GM12878 (cell line): ENCODE results near the gene CLBA1. TPM values are rescaled to one million over a fixed set of nuclear protein-coding genes. Genes with fewer than 3 reads are reported as not detected.

ENCODE experiments used
- ESRRA ChIP-seq: IDR thresholded peaks from 2 replicates; pipeline ENCODE4 v1.6.1; 2012; ENCODE audit warnings: mild to moderate bottlenecking, low read length, improper control_type of control experiment
- HDAC2 ChIP-seq: fragments of 200-600 bp; sonication (generic); IDR thresholded peaks from 2 replicates; pipeline ENCODE4 v1.6.1; 2017
- KAT2A ChIP-seq: conservative IDR thresholded peaks from 2 replicates; pipeline ENCODE4 v1.6.1; 2011; ENCODE audit warnings: low read depth, low read length; ENCODE audit not compliant: control insufficient read depth
- MYB ChIP-seq: fragments of 150-350 bp; IDR thresholded peaks from 2 replicates; pipeline ENCODE4 v1.6.1; 2014; ENCODE audit warnings: mild to moderate bottlenecking, low read depth, low read length, borderline replicate concordance
- MYC ChIP-seq: IDR thresholded peaks from 2 replicates; pipeline ENCODE4 v1.6.1; 2011; ENCODE audit warnings: mild to moderate bottlenecking, low read length, moderate library complexity, inconsistent platforms; ENCODE audit not compliant: insufficient read depth, insufficient replicate concordance, insufficient read length, severe bottlenecking
- NFIC ChIP-seq: IDR thresholded peaks from 2 replicates; pipeline ENCODE4 v1.6.1; 2012; ENCODE audit warnings: low read depth, mild to moderate bottlenecking, inconsistent platforms, low read length, moderate library complexity
- NR2C1 ChIP-seq: fragments of 450-650 bp; IDR thresholded peaks from 2 replicates; pipeline ENCODE4 v1.6.1; 2017; ENCODE audit warnings: antibody characterized with exemption, mild to moderate bottlenecking, moderate library complexity
- PAX5 ChIP-seq: IDR thresholded peaks from 2 replicates; pipeline ENCODE4 v1.6.1; 2011; ENCODE audit warnings: low read depth, low read length, borderline replicate concordance
- PAX8 ChIP-seq: fragments of 450-650 bp; IDR thresholded peaks from 2 replicates; pipeline ENCODE4 v1.6.1; 2017; ENCODE audit warnings: mild to moderate bottlenecking, moderate library complexity
- POLR2A ChIP-seq: IDR thresholded peaks from 2 replicates; pipeline ENCODE4 v1.6.1; 2011; ENCODE audit warnings: low read depth, mild to moderate bottlenecking, low read length
- STAT1 ChIP-seq: fragments of 450-650 bp; conservative IDR thresholded peaks from 2 replicates; pipeline ENCODE4 v1.6.1; 2014; ENCODE audit warnings: antibody characterized with exemption, mild to moderate bottlenecking
- WRNIP1 ChIP-seq: IDR thresholded peaks from 2 replicates; pipeline ENCODE4 v1.6.1; 2011; ENCODE audit warnings: low read depth, low read length, improper control_type of control experiment, borderline replicate concordance
- polyA plus RNA-seq, 11 experiments: library from polyadenylated mRNA; depleted of rRNA in 4 of 11; unstranded in 6 of 11; stranded (reverse) in 5 of 11; fragments of >200 nt; fragmentation: Nextera tagmentation in 4 of 11; fragmentation: Illumina TruSeq in 1 of 11; extraction: Ambion mirVana in 4 of 11; extraction: Trizol in 1 of 11; gene quantifications; 1 replicate in 1 of 11; 2 replicates in 10 of 11; pipeline versions ENCODE4 v1.2.1 to v1.2.3, GENCODE V29; 2011 to 2016; ENCODE audit warnings: inconsistent platforms in 2 of 11, missing spikeins in 2 of 11, low read depth in 1 of 11
- total RNA-seq, 4 experiments: library from RNA; depleted of rRNA in 3 of 4; stranded (reverse); fragments of >200 nt in 3 of 4; fragmentation: Illumina TruSeq in 1 of 4; extraction: Trizol in 1 of 4; gene quantifications; 2 replicates each; pipeline versions ENCODE4 v1.2.1 to v1.2.3, GENCODE V29; 2013 to 2021
- TF ChIP-seq, protein P1 (sequence below): fragments of 450-650 bp; formaldehyde crosslinking; IDR thresholded peaks from 2 replicates; pipeline ENCODE4 v1.5.0; 2022; ENCODE audit warnings: mild to moderate bottlenecking, missing genetic modification characterization
- TF ChIP-seq, protein P2 (sequence below): IDR thresholded peaks from 2 replicates; pipeline ENCODE4 v1.6.1; 2011; ENCODE audit warnings: borderline replicate concordance, low read depth, mild to moderate bottlenecking, moderate library complexity, low read length; ENCODE audit not compliant: insufficient read depth, poor library complexity, severe bottlenecking
- TF ChIP-seq, protein P3 (sequence below): IDR thresholded peaks from 2 replicates; pipeline ENCODE4 v1.6.1; 2012; ENCODE audit warnings: low read depth, low read length, improper control_type of control experiment
- TF ChIP-seq, protein P4 (sequence below): fragments of 450-650 bp; IDR thresholded peaks from 2 replicates; pipeline ENCODE4 v1.6.1; 2017; ENCODE audit warnings: low read depth, mild to moderate bottlenecking, moderate library complexity
- TF ChIP-seq, protein P5 (sequence below), 3 experiments: IDR thresholded peaks in 2 of 3; conservative IDR thresholded peaks in 1 of 3; 2 replicates each; pipeline ENCODE4 v1.5.1; 2011; ENCODE audit warnings: low read depth in 3 of 3, low read length in 3 of 3, mild to moderate bottlenecking in 3 of 3, control low read depth in 2 of 3, moderate library complexity in 2 of 3, inconsistent platforms in 1 of 3, mixed read lengths in 1 of 3; ENCODE audit not compliant: control insufficient read depth in 2 of 3, insufficient read depth in 1 of 3; ENCODE audit errors: extremely low read depth in 1 of 3
- TF ChIP-seq, protein P6 (sequence below): IDR thresholded peaks from 2 replicates; pipeline ENCODE4 v1.6.1; 2011; ENCODE audit warnings: low read depth, low read length, improper control_type of control experiment, borderline replicate concordance

The CLBA1 gene
- total and polyA plus RNA-seq, 10 of the 15 experiments (the other 5 are each of a cell fraction or from before 2014, with no cell fraction given), result 0.07 to 1.1 (median 0.62) TPM; not detected in 1

DNA sequence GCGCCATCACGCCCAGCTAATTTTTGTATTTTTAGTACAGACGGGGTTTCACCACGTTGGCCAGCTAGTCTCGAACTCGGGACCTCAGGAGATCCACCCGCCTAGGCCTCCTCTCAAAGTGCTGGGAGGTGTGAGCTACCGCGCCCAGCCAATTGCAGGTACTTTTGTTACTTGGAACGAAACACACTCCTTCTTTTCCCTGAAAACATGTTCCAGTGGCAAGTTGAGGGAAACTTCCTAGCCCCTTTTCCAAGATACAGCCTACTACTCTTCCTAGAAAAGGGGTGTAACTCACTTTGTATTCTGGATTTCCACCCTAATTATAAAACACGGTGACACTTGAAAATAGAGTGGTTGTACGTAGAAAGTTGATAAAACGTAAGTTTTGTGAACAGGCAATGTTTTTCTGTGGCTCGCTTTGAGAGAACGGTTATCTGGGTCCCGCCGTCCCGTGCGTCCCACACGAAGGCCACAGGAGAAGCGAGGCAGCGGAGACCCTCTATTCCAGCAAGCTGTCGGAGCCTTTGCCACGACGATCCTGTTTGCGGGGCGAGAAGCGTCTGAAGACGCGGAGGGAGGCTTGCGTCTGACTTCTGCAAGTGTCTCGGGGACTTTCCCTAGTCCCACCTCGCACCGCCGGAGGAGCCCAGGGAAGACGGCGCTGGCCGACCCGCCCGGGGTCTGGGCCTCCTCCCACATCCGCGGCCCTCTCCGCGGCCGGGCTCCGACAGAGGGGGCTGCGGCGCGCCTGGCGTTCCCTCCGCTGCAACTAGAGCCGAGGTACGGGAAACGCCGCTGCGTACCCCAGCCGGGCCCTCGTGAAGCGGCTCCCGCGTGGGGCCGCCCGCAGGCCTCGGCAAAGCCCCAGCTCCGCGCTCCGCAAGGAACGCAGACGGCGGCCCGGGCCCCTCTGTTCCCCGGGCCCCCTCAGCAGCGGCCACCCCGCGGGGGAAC is 34.5 kb downstream of the CLBA1 start (continued):
- TF ChIP-seq, protein P1, sequence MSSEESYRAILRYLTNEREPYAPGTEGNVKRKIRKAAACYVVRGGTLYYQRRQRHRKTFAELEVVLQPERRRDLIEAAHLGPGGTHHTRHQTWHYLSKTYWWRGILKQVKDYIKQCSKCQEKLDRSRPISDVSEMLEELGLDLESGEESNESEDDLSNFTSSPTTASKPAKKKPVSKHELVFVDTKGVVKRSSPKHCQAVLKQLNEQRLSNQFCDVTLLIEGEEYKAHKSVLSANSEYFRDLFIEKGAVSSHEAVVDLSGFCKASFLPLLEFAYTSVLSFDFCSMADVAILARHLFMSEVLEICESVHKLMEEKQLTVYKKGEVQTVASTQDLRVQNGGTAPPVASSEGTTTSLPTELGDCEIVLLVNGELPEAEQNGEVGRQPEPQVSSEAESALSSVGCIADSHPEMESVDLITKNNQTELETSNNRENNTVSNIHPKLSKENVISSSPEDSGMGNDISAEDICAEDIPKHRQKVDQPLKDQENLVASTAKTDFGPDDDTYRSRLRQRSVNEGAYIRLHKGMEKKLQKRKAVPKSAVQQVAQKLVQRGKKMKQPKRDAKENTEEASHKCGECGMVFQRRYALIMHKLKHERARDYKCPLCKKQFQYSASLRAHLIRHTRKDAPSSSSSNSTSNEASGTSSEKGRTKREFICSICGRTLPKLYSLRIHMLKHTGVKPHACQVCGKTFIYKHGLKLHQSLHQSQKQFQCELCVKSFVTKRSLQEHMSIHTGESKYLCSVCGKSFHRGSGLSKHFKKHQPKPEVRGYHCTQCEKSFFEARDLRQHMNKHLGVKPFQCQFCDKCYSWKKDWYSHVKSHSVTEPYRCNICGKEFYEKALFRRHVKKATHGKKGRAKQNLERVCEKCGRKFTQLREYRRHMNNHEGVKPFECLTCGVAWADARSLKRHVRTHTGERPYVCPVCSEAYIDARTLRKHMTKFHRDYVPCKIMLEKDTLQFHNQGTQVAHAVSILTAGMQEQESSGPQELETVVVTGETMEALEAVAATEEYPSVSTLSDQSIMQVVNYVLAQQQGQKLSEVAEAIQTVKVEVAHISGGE (CRISPR knock-in tag), result no peak
- TF ChIP-seq POLR2A (no peak), PAX5 (no peak), ESRRA (no peak), PAX8 (no peak), WRNIP1 (no peak), HDAC2 (no peak), MYB (no peak), KAT2A (no peak), STAT1 (no peak), NR2C1 (no peak), NFIC (no peak), MYC (no peak)
- TF ChIP-seq, protein P2, sequence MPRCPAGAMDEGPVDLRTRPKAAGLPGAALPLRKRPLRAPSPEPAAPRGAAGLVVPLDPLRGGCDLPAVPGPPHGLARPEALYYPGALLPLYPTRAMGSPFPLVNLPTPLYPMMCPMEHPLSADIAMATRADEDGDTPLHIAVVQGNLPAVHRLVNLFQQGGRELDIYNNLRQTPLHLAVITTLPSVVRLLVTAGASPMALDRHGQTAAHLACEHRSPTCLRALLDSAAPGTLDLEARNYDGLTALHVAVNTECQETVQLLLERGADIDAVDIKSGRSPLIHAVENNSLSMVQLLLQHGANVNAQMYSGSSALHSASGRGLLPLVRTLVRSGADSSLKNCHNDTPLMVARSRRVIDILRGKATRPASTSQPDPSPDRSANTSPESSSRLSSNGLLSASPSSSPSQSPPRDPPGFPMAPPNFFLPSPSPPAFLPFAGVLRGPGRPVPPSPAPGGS, result no peak
- TF ChIP-seq, protein P3, sequence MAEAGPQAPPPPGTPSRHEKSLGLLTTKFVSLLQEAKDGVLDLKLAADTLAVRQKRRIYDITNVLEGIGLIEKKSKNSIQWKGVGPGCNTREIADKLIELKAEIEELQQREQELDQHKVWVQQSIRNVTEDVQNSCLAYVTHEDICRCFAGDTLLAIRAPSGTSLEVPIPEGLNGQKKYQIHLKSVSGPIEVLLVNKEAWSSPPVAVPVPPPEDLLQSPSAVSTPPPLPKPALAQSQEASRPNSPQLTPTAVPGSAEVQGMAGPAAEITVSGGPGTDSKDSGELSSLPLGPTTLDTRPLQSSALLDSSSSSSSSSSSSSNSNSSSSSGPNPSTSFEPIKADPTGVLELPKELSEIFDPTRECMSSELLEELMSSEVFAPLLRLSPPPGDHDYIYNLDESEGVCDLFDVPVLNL, result no peak
- TF ChIP-seq, protein P4, sequence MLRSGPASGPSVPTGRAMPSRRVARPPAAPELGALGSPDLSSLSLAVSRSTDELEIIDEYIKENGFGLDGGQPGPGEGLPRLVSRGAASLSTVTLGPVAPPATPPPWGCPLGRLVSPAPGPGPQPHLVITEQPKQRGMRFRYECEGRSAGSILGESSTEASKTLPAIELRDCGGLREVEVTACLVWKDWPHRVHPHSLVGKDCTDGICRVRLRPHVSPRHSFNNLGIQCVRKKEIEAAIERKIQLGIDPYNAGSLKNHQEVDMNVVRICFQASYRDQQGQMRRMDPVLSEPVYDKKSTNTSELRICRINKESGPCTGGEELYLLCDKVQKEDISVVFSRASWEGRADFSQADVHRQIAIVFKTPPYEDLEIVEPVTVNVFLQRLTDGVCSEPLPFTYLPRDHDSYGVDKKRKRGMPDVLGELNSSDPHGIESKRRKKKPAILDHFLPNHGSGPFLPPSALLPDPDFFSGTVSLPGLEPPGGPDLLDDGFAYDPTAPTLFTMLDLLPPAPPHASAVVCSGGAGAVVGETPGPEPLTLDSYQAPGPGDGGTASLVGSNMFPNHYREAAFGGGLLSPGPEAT, result no peak
- TF ChIP-seq, protein P5, sequence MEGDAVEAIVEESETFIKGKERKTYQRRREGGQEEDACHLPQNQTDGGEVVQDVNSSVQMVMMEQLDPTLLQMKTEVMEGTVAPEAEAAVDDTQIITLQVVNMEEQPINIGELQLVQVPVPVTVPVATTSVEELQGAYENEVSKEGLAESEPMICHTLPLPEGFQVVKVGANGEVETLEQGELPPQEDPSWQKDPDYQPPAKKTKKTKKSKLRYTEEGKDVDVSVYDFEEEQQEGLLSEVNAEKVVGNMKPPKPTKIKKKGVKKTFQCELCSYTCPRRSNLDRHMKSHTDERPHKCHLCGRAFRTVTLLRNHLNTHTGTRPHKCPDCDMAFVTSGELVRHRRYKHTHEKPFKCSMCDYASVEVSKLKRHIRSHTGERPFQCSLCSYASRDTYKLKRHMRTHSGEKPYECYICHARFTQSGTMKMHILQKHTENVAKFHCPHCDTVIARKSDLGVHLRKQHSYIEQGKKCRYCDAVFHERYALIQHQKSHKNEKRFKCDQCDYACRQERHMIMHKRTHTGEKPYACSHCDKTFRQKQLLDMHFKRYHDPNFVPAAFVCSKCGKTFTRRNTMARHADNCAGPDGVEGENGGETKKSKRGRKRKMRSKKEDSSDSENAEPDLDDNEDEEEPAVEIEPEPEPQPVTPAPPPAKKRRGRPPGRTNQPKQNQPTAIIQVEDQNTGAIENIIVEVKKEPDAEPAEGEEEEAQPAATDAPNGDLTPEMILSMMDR (IDR thresholded peaks at IDR 0.05 in 2 of 3, conservative IDR thresholded peaks at IDR 0.05 in 1 of 3; ENCODE audit: control insufficient read depth in 2 of 3, extremely low read depth in 1 of 3, insufficient read depth in 1 of 3, low read depth in 3 of 3, low read length in 3 of 3), result peak in 1 of 3 experiments; percentile 7; a peak in 1 of 6 replicates
- TF ChIP-seq, protein P6, sequence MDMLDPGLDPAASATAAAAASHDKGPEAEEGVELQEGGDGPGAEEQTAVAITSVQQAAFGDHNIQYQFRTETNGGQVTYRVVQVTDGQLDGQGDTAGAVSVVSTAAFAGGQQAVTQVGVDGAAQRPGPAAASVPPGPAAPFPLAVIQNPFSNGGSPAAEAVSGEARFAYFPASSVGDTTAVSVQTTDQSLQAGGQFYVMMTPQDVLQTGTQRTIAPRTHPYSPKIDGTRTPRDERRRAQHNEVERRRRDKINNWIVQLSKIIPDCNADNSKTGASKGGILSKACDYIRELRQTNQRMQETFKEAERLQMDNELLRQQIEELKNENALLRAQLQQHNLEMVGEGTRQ, result no peak
